Jurkat, Clone E6-1 (cell line): ENCODE measurements around the gene CEP112.

Source experiments
- DNase-seq: peaks from one replicate; pipeline ENCODE4 v3.0.0-alpha.2; 2011; ENCODE audit warnings: low read depth, low spot score
- H3K4me3 ChIP-seq: 2 replicates; pipeline ENCODE4 v1.5.1; 2011; ENCODE audit warnings: mild to moderate bottlenecking, low read length, control low read depth, moderate library complexity

Gene CEP112

DNA sequence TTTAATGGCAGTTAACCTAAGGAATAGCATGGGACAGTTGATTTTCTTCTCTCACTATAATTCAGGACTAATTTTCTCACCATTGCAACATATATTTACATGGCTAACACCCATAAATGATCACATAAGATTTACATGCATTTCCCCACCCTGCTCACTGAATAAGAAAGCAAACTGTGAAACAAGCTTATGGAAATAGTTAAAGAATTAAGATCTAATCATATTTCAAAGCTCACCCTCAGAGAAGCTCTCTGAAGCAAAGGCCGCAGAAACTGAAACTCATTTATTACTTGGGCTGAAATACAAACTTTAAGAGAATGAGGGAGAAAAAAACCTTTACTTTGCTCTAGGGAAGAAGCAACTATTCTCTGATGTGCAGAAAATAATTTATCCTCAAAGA, 411.8 kb downstream of the CEP112 start:
- no peak overlapping the region for H3K4me3 ChIP-seq
- no peak for DNase-seq

DNA sequence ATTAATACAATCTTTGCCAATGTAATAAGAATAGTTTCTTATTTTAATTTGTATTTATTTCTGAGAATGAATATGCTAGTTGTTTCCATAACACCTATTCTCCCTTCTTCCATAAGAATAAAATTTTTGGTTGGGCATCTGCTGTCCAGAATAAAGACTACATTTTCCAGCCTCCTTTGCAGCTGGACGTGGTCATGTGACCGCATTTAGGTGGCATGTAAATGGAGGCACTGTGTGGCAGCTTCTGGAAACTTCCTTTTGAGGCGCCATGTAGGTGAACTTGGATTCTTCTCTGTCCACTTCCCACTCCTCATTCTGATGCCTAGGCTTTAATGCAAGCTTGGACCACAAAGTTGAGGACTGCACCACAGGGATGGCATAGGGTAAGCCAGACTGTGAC, 415.0 kb downstream of the CEP112 start:
- no peak for DNase-seq
- H3K4me3 ChIP-seq: no peak overlapping the region

DNA sequence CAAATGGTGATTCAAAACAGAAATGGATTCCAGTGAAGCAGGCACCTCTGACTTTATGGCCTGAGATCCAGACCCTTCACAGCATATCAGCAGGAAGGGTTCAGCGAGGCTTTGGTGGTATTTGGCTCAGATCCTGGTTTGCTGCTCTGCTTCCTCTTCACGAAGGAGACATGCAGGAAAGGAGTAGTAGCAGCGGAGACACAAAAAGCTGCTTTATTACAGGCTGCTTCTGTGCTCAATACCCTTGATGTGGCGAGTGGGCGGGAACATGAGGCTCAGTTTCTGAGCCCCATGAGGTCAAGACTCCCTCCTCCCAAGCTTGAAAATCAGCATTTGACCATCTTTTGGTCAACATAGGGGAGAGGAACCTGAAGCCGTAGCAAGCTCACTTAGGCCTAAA, 417.1 kb downstream of the CEP112 start:
- no peak overlapping the region for H3K4me3 ChIP-seq
- peak; percentile 12 for DNase-seq

DNA sequence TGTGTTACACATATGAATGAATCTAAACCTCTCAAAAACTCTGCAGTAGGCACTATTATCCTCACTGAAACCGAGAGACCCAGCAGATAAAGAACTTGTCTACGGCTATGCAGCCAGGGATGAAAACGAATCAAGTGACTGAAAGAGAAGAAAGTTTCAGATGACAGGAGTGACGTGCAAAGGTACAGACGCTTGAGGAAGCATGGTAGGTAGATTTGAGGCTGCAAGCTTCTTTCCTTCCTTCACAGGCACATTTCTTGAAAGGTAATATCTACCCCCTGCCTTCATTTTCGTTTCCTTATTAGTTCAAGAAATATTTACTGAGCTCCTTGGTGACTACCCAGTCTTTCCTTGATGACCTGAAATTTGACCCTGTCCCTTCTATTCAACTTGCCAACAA, 418.9 kb downstream of the CEP112 start:
- H3K4me3 ChIP-seq: no peak overlapping the region
- no peak for DNase-seq

DNA sequence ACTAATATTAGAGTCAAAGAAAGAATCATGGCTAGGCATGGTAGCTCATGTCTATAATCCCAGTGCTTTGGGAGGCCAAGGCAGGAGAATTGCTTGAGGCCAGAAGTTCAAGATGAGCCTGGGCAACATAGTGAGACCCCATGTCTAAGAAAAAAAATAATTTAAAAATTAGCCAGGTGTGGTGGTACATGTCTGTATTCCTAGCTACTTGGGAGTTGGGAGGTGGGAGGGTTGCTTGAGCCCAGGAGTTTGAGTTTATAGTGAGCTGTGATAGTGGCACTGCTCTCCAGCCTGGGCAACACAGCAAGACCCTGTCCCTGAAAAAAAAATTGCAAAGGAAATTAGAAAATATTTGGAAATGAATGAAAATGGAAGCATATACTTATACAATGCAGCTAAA, 420.2 kb downstream of the CEP112 start:
- no peak overlapping the region for H3K4me3 ChIP-seq
- no peak for DNase-seq

DNA sequence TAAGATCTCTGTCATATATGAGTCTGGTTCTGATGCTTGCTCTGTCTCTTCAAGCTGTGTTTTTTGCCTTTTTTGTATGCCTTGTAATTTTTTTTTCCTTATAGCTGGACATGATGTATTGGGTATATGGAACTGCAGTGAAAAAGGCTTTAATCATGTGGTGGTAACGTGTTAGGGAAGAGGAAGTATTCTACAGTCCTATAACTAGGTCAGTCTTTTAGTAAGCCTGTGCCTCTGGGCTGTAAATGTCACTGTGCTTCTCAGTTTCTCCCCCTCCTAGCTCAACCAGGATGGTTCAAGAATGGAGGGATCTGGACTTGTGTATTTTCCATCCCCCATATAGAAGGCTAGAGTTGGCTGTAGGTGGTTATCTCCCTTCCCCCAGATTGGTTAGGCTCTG, 428.1 kb downstream of the CEP112 start:
- no peak for DNase-seq
- no peak overlapping the region for H3K4me3 ChIP-seq

DNA sequence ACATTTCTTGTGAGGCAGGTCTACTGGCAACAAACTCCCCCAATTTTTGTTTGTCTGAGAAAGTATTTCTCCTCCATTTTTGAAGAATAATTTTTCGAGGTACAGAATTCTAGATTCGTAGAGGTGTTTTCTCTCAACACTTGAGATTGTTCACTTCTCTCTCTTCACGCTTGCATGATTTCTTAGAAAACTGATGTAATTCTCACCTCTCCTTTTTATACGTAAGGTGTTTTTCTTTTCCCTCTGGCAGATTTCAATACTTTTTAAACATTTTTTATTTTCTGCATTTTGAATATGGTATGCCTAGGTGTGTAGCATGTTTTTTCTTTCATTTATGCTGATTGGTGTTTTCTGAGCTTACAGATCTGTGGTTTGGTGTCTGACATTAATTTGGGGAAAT, 429.0 kb downstream of the CEP112 start:
- no peak for DNase-seq
- no peak overlapping the region for H3K4me3 ChIP-seq

DNA sequence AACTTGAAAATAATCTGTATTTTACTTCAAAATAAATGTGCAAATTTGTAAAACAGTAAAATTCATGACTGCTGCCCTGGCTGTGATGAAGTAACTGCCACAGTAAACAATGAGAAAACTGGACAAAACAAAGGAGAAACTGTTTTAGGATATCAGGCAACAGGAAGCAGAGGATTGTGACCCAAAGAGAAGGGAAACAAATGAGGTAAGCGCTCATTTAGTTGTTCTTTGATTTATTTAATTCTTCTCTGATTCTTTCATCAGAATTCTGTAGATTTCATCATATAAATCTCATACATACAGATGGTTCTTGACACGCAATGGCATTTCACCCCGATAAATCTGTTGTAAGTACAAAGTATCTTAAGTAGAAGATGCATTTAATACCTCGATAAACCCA, 432.4 kb downstream of the CEP112 start:
- DNase-seq: no peak
- H3K4me3 ChIP-seq: no peak overlapping the region

DNA sequence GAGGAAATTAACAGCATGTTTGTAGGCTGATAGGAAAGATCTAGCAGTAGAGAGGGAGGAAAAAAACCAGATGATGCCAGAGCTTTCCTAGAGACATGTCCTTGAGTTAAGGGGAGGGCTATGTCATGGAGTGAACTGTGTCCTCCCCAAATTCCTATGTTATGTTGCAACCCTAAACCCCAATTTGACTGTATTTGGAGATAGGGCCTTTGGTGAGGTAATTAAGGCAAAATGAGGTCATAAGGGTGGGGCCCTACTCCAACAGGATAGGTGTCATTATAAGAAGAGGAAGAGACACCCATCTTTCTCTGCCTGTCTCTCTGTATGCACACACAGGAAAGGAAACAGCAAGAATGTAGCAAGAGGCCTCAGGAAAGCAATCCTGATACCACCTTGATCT, 435.2 kb downstream of the CEP112 start:
- no peak overlapping the region for H3K4me3 ChIP-seq
- no peak for DNase-seq

DNA sequence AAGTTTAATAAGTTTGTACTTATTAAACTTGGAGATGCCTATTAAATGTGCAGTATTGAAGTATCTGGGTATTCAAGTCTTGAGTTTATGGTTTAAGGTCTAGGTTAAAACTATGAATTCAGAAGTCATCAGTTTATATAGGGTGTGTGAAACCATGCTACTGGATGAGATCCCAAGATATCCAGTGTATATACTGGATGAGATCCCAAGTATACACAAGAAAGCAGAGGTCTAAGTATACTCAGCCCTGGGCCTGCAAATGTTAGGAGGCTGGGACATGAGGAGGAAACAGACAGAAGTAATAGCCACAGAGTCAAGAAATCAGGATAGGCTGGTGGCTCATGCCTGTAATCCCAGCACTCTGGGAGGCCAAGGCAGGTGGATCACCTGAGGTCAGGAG, 436.1 kb downstream of the CEP112 start:
- H3K4me3 ChIP-seq: no peak overlapping the region
- DNase-seq: no peak

DNA sequence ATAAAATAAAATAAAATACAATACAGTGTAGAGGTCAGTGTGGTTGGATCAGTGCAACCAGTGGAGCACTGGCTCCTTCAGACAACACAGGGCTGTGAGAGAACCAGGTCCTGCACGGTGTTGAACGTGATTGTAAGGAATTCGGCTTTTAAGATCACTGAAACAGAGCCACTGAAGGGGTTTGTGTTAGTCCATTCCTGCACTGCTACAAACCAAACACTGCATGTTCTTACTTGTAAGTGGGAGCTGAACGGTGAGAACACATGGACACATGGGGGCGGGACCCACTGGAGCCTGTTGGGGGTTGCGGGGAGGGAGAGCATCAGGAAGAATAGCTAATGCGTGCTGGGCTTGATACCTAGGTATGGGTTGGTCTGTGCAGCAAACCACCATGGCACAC, 437.3 kb downstream of the CEP112 start:
- no peak overlapping the region for H3K4me3 ChIP-seq
- no peak for DNase-seq

DNA sequence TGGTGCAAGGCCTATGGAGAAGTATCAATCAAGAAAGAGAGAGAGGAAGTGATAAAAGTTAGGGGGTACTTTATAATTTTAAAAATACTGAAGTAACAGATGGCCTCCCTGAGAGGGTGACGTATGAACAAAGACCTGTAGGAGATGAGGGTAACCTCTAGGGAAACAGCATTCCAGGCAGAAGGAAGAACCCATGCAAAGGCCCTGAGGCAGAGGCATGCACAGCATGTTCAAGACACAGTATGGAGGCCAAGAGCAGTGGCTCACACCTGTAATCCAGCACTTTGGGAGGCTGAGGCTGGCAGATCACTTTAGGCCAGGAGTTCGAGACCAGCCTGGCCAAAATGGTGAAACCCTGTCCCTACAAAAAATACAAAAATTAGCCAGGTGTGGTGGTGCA, 437.9 kb downstream of the CEP112 start:
- DNase-seq: no peak
- no peak overlapping the region for H3K4me3 ChIP-seq

DNA sequence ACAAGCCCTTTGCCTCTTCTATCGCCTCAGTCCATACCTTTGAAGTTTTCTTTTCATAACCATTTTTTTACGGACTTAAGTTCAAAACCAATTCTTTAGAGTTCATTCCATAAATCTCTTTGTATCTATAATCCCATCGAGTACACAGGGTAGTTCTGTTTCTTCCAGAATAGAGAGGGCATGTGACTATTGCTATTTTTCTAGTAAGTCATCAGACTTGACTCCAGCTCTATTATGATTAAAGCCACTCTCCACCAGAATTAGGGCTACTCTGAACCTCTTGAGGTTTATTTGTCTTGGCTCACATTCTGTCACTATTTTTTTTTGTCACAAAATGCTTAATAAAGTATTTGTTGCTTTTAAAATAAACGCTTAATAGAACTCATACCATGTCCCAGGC, 438.6 kb downstream of the CEP112 start:
- no peak overlapping the region for H3K4me3 ChIP-seq
- no peak for DNase-seq

DNA sequence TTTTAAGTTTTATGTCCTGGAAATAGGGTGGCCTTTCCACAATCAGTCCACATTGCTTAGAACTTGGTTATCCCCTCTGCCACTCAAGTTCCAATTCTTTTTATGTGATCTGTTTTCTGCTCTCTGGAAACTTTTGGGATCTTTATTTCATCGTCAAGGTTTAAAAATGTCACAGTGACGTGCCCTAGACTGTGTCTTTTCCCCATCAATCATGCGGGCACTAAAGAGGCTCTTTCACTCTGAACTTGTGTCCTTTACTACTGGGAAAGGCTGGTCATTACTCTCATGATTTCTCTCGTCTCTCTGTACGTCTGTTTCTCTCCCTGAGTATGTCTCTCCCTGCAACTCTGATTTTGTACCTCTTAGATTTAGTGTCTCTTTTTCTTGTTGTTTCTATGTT, 440.7 kb downstream of the CEP112 start:
- no peak overlapping the region for H3K4me3 ChIP-seq
- DNase-seq: no peak

DNA sequence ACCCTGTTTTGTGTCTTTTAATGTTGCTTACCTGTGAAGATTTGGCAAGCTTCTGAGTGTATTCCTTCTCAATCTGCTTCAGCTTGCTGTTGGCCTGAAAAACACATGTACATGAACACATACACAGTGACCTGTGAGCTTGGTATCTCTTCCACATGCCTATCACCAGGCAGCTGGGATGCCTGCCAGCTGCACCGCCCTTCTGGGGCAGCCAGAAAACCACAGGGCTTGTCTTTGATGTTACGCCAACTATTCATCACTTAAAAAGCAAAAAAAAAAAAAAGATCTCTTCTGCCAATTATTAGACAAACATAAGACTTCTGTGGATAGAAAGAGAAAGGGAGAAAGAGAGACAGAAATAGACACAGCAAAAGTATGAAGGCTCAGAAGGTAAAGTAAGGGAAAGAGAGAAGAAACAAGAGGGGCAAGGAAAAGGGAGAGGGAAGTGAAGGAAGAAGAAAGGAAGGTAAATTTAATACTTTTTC, 441.3 kb downstream of the CEP112 start:
- H3K4me3 ChIP-seq: no peak overlapping the region
- peak; percentile 92 for DNase-seq

DNA sequence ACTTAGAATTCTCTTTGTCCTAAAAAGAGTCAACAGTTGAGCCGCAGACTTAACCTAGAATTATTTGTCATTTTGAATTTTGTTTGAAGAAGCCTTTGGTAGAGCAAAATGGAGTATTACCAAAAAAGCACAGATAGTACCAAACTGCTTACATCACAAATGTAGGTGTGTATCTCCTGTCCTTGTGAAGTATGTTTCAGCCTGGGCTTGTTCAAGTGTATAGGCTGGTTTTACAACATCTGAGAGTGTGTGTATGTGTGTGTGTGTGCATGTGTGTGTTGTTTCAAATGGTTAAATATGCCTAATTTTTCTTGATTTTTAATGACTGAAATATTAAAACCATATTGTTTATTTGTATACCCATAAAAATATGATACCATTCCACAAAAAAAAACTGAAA, 441.8 kb downstream of the CEP112 start:
- no peak for DNase-seq
- H3K4me3 ChIP-seq: no peak overlapping the region

DNA sequence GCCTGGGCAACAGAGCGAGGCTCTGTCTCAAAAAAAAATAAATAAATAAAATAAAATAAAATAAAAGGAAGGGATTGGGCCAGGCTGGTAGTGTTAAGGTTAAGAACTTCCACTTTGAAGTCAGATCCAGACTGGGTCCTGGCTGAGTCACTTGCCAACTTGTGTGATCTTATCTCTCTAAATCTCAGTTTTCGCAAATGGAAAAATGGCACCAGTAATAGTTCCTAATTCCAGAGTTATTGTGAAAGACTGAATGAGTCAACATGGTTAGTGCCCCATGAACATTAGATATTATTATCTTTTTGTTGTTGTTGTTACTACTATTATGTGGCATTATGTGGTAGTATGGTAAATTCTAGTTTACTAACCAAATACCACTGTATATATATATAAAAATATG, 442.5 kb downstream of the CEP112 start:
- no peak overlapping the region for H3K4me3 ChIP-seq
- DNase-seq: no peak

DNA sequence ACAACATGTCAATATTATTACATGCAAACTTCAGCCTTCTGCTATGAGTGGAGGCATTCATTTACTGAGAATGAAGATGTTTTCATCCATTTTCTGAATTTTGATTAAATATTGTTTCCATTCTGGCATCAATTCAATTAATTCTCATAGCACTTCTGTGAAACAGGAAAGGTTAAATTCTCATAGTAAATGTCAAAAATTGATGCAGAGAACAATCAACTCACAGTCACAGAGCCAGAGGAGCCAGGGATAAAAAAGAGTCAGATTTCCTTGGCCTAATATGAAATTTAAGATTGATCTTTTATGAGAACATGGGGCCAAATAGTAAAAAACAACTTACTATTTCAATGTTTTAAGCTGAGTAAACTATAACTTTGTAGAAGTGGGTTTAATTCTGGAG, 446.7 kb downstream of the CEP112 start:
- no peak overlapping the region for H3K4me3 ChIP-seq
- DNase-seq: no peak

DNA sequence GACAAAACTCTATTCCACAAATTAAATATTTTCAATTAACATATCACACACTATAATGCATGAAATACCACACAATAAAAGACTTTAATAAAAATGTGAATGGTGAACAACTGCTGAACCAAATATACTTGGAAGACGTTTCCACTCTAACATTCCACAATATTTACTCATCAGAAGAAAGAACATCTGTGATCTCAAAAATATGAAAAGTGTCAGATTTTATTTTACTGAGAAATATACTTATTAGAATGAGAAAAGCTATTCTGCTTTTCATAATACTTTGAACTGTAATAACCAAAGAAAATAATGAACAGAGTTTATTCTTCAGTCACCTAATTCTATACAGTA, 448.7 kb downstream of the CEP112 start:
- no peak for DNase-seq
- H3K4me3 ChIP-seq: no peak overlapping the region

DNA sequence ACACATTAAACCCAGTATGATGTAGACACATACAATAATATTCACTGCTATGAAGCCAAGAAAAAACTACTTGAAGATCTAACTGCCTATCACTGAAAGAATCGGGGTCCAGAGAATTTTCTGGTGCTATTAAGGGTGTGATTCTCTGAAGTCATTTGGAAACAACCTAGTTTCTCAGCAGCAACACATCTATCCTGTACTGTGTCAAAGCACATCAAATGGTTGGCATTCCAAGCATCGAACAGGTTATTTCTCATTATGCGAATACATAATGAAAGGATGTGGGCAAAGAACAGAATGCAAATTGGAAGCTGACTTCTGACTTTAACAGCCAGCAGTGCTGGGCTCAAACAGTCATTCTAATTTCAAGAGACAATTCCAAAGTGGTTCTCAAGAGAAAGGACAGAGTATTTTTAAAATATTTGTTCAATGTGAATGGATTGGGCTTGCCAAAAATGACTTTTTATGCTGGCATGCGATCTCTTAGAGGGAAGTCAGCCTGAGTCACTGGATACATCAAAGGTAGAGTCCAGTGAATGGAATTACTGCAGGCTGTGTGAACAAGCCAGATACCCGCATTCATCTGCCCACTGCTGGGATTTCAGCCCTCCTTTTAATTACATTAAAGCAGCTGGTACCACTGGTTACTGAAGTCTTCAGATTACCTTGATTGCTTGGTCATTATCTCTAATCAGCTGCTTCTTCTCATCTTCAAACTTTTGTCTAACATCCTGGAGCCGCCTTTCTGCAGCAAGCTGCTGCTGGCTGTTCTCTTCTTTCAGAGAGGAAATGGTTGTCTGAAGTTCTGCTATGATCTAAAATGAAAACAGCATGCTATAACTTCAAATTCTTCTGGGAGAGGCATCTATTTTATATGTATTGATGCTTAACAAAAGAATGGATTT, 449.3 kb downstream of the CEP112 start:
- H3K4me3 ChIP-seq: no peak overlapping the region
- DNase-seq: peak; percentile 36

DNA sequence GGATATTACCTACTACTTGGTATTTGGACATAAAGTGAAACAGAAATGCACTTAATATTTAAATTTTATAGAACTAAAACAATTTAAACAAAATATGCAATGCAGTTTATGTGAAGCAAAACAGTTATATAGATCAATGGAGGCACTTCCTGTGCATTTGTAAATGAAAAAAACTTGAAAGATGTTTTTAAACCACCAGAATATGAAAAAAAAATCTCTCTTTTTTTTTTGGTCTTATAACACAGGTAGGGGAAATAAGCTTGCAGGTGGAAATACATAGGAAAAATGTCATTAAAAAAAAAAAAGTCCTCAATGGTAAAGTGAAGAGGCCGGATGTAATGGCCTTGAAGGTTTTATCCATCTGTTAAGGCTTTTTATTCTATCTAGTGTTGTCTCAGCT, 450.2 kb downstream of the CEP112 start:
- H3K4me3 ChIP-seq: no peak overlapping the region
- DNase-seq: peak; percentile 35
